ENCODE results near the gene FNIP1.

DNA sequence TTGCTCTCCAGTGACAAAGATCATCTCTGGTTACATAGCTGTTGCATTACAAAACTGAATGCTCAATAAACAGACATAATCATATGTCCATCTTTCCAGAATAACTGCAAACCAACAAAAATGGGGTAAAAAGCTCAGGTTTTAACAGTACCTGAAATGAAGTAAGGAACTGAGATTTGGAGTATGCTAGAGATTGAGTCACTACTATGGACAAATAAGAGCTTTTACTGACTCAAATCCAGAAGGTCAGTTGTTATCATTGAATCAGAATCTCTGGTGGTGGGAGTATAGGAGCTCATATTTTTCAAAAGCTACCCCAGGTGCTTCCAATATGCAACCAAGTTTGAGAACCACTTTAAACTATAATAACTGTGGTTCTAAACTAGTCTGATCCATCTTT, 157.7 kb downstream of the FNIP1 start:
- TF ChIP-seq POLR2A (IDR thresholded peaks at IDR 0.05; ENCODE audit: low read depth, low read length), result no peak
- TF ChIP-seq POLR2AphosphoS5 (IDR thresholded peaks at IDR 0.05; ENCODE audit: low read depth, low read length), result no peak
- no peak for TF ChIP-seq TAF1 (IDR thresholded peaks at IDR 0.05; ENCODE audit: borderline replicate concordance, low read depth, low read length)
